A549 (cell line): ENCODE results near the gene GRK7.
"Not testable (repeated sequence)": the region's sequence is repeated elsewhere in the genome, so short reads cannot be mapped to it uniquely, and the experiment has no call there.

Source experiments
- CTCF ChIP-seq: fragments of >200 bp; sonication (Bioruptor Twin); formaldehyde crosslinking; IDR thresholded peaks from 3 replicates; pipeline ENCODE4 v1.5.1; 2016
- JUNB ChIP-seq: fragments of >200 bp; sonication (Bioruptor Twin); formaldehyde crosslinking; IDR thresholded peaks from 2 replicates; pipeline ENCODE4 v1.6.1; 2016
- POLR2A ChIP-seq: IDR thresholded peaks from 2 replicates; pipeline ENCODE4 v1.6.1; 2012; ENCODE audit warnings: mild to moderate bottlenecking, low read length
- RFX5 ChIP-seq: fragments of 450-650 bp; IDR thresholded peaks from 2 replicates; pipeline ENCODE4 v1.7.1; 2014; ENCODE audit warnings: antibody characterized with exemption, mild to moderate bottlenecking, moderate library complexity
- USF2 ChIP-seq: fragments of 450-650 bp; IDR thresholded peaks from 2 replicates; pipeline ENCODE4 v1.6.1; 2014; ENCODE audit warnings: antibody characterized with exemption
- TF ChIP-seq, protein P1 (sequence below): fragments of 150-350 bp; IDR thresholded peaks from 2 replicates; pipeline ENCODE4 v1.6.1; 2014; ENCODE audit warnings: low read depth, mild to moderate bottlenecking, low read length

DNA sequence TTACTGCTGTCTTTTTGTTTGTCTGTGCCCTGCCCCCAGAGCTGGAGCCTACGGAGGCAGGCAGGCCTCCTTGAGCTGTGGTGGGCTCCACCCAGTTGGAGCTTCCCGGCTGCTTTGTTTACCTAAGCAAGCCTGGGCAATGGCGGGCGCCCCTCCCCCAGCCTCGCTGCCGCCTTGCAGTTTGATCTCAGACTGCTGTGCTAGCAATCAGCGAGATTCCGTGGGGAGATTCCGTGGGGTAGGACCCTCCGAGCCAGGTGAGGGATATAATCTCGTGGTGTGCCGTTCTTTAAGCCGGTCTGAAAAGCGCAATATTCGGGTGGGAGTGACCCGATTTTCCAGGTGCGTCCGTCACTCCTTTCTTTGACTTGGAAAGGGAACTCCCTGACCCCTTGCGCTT, 656 bp upstream of the GRK7 start:
- TF ChIP-seq CTCF, USF2, POLR2A, JUNB, RFX5: not testable (repeated sequence)
- TF ChIP-seq, protein P1, sequence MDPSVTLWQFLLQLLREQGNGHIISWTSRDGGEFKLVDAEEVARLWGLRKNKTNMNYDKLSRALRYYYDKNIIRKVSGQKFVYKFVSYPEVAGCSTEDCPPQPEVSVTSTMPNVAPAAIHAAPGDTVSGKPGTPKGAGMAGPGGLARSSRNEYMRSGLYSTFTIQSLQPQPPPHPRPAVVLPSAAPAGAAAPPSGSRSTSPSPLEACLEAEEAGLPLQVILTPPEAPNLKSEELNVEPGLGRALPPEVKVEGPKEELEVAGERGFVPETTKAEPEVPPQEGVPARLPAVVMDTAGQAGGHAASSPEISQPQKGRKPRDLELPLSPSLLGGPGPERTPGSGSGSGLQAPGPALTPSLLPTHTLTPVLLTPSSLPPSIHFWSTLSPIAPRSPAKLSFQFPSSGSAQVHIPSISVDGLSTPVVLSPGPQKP, result not testable (repeated sequence)
